Keratinocyte (primary cell): ENCODE data around the gene DPY19L1. TPM values are rescaled to one million over a fixed set of nuclear protein-coding genes. Genes with fewer than 3 reads are reported as not detected.
A peak's percentile ranks its signal among the peaks of the same experiment; 100 is the strongest.

Source experiments
- DNase-seq: peaks from one replicate; pipeline ENCODE4 v3.0.0-alpha.2; 2011; ENCODE audit warnings: low read depth, missing footprints, low spot score
- FAIRE-seq: peaks from 2 replicates; lab custom pipeline; 2011; peaks lifted over from hg19 to GRCh38; lab: Jason Lieb, UNC
- H2AFZ ChIP-seq: 2 replicates; pipeline ENCODE4 v1.6.0; 2012; ENCODE audit warnings: low read length, control low read depth, inconsistent platforms; ENCODE audit not compliant: control insufficient read depth
- H3K27ac ChIP-seq: 2 replicates; pipeline ENCODE4 v1.5.1; 2011; ENCODE audit warnings: low read length; ENCODE audit not compliant: control insufficient read depth, insufficient read depth
- H3K27me3 ChIP-seq: 3 replicates; pipeline ENCODE4 v1.6.0; 2011; ENCODE audit warnings: low read length; ENCODE audit not compliant: control insufficient read depth, insufficient read depth; ENCODE audit errors: extremely low read depth
- H3K36me3 ChIP-seq, 2 experiments: 2 replicates in 1 of 2; 3 replicates in 1 of 2; pipeline ENCODE4 v1.5.1; 2011; ENCODE audit warnings: low read length in 2 of 2, mild to moderate bottlenecking in 1 of 2; ENCODE audit not compliant: control insufficient read depth in 2 of 2, insufficient read depth in 2 of 2; ENCODE audit errors: extremely low read depth in 1 of 2
- H3K4me1 ChIP-seq: 3 replicates; pipeline ENCODE4 v1.5.1; 2011; ENCODE audit warnings: low read length; ENCODE audit not compliant: control insufficient read depth, insufficient read depth; ENCODE audit errors: extremely low read depth
- H3K4me2 ChIP-seq: 3 replicates; pipeline ENCODE4 v1.6.0; 2011; ENCODE audit warnings: low read depth, low read length; ENCODE audit not compliant: control insufficient read depth, insufficient read depth; ENCODE audit errors: extremely low read depth
- H3K4me3 ChIP-seq, 3 experiments: fragments of 200-600 bp in 1 of 3; sonication (generic) in 1 of 3; 2 replicates in 2 of 3; 3 replicates in 1 of 3; pipeline ENCODE4 v1.5.1; 2011 to 2016; ENCODE audit warnings: low read length in 3 of 3, mild to moderate bottlenecking in 3 of 3, control low read depth in 2 of 3, inconsistent platforms in 1 of 3, low read depth in 1 of 3, mixed read lengths in 1 of 3, mixed run types in 1 of 3, moderate library complexity in 1 of 3; ENCODE audit not compliant: control insufficient read depth in 2 of 3, insufficient read depth in 2 of 3; ENCODE audit errors: extremely low read depth in 1 of 3
- H3K79me2 ChIP-seq: 2 replicates; pipeline ENCODE4 v1.6.0; 2012; ENCODE audit warnings: low read length; ENCODE audit not compliant: control insufficient read depth, insufficient read depth
- H3K9ac ChIP-seq: 3 replicates; pipeline ENCODE4 v1.6.0; 2011; ENCODE audit warnings: low read length; ENCODE audit not compliant: control insufficient read depth, insufficient read depth; ENCODE audit errors: extremely low read depth
- H3K9me1 ChIP-seq: 3 replicates; pipeline ENCODE4 v1.6.0; 2011; ENCODE audit warnings: low read length; ENCODE audit not compliant: control insufficient read depth, insufficient read depth; ENCODE audit errors: extremely low read depth
- H3K9me3 ChIP-seq: 2 replicates; pipeline ENCODE4 v1.5.1; 2012; ENCODE audit warnings: low read depth, low read length; ENCODE audit not compliant: control insufficient read depth
- H4K20me1 ChIP-seq: 3 replicates; pipeline ENCODE4 v1.6.0; 2011; ENCODE audit warnings: low read length; ENCODE audit not compliant: control insufficient read depth, insufficient read depth; ENCODE audit errors: extremely low read depth
- CTCF ChIP-seq, 3 experiments: IDR thresholded peaks in 1 of 3; conservative IDR thresholded peaks in 1 of 3; optimal IDR thresholded peaks in 1 of 3; 2 replicates in 2 of 3; 3 replicates in 1 of 3; pipeline versions ENCODE3 to v1.5.1; 2011; ENCODE audit warnings: low read length in 3 of 3, mild to moderate bottlenecking in 3 of 3, moderate library complexity in 2 of 3, control low read depth in 1 of 3, inconsistent platforms in 1 of 3; ENCODE audit not compliant: insufficient read depth in 2 of 3; ENCODE audit errors: extremely low read depth in 1 of 3
- EZH2 ChIP-seq: IDR thresholded peaks from one replicate; pipeline ENCODE4 v1.6.1; 2012; ENCODE audit warnings: inconsistent platforms, mild to moderate bottlenecking, low read length, moderate library complexity
- dilution Hi-C: fragments of 300-500 bp; cut with MboI; formaldehyde crosslinking; loops from one replicate; pipeline ENCODE4 v1.7.0; 2020; ENCODE audit warnings: low sequenced_read_pairs; ENCODE audit not compliant: extremely low pct_ligation_motif_present
- polyA plus RNA-seq, 5 experiments: library from polyadenylated mRNA; depleted of rRNA in 3 of 5; stranded (reverse) in 3 of 5; stranded (forward) in 1 of 5; unstranded in 1 of 5; fragments of >200 nt; gene quantifications; 1 replicate in 1 of 5; 2 replicates in 3 of 5; 3 replicates in 1 of 5; pipeline versions ENCODE4 v1.2.1 to v1.2.3, GENCODE V29; 2011 to 2012; ENCODE audit warnings: missing spikeins in 2 of 5, low read depth in 1 of 5, low replicate concordance in 1 of 5

DPY19L1 gene
- polyA plus RNA-seq, 1 donor (not counting 4 experiments of a cell fraction or from before 2014, with no cell fraction given), result 29.2 TPM

GRCh38 chr7:35036361-35037171, 719 bp downstream of the DPY19L1 start:
- Histone ChIP-seq H3K36me3 (no peaks in the 10 kb centered on the region), H3K4me3 (peak overlapping the region; percentile 54 to 79 (median 69)), H3K9me3 (no peaks in the 10 kb centered on the region), H2AFZ (peak overlapping the region; percentile 22), H3K4me1 (peaks cover 25% of the 10 kb centered on the region), H4K20me1 (no peaks in the 10 kb centered on the region), H3K27me3 (no peaks in the 10 kb centered on the region), H3K4me2 (peak overlapping the region; percentile 87), H3K27ac (peak overlapping the region; percentile 10), H3K9me1 (no peaks in the 10 kb centered on the region), H3K9ac (peak overlapping the region; percentile 71), H3K79me2 (peaks cover 30% of the 10 kb centered on the region)
- TF ChIP-seq EZH2 (no peak), CTCF (optimal IDR thresholded peaks at IDR 0.05 in 1 of 3, IDR thresholded peaks at IDR 0.05 in 1 of 3, conservative IDR thresholded peaks at IDR 0.05 in 1 of 3; ENCODE audit: extremely low read depth in 1 of 3, insufficient read depth in 2 of 3, low read length in 3 of 3) (no peak)
- no peak for FAIRE-seq
- no peak for DNase-seq
- dilution Hi-C loops, result no loop called here

GRCh38 chr7:35035511-35035961, 1.7 kb downstream of the DPY19L1 start:
- peak overlapping the region; percentile 50 for H2AFZ ChIP-seq
- FAIRE-seq (no peak), DNase-seq (no peak)
- H3K4me1 ChIP-seq, result peaks cover 25% of the 10 kb centered on the region
- dilution Hi-C loops, result no loop called here
- no peaks in the 10 kb centered on the region for H4K20me1 ChIP-seq
- H3K27me3 ChIP-seq, result no peaks in the 10 kb centered on the region
- H3K4me2 ChIP-seq, result peak overlapping the region; percentile 87
- peak overlapping the region in 2 of 3 experiments; percentile 69 to 79 for H3K4me3 ChIP-seq
- no peaks in the 10 kb centered on the region for H3K9me1 ChIP-seq
- TF ChIP-seq CTCF (optimal IDR thresholded peaks at IDR 0.05 in 1 of 3, IDR thresholded peaks at IDR 0.05 in 1 of 3, conservative IDR thresholded peaks at IDR 0.05 in 1 of 3; ENCODE audit: extremely low read depth in 1 of 3, insufficient read depth in 2 of 3, low read length in 3 of 3) (peak; percentile 18 to 64 (median 26)), EZH2 (no peak)
- H3K79me2 ChIP-seq, result peaks cover 30% of the 10 kb centered on the region
- H3K9ac ChIP-seq, result no peak overlapping the region
- H3K27ac ChIP-seq, result peak overlapping the region; percentile 10
- H3K36me3 ChIP-seq, result no peaks in the 10 kb centered on the region
- H3K9me3 ChIP-seq, result no peaks in the 10 kb centered on the region
